ENCODE data around the gene MRPL41.
"Not testable (repeated sequence)": the region's sequence is repeated elsewhere in the genome, so short reads cannot be mapped to it uniquely, and the experiment has no call there.

The MRPL41 gene

DNA sequence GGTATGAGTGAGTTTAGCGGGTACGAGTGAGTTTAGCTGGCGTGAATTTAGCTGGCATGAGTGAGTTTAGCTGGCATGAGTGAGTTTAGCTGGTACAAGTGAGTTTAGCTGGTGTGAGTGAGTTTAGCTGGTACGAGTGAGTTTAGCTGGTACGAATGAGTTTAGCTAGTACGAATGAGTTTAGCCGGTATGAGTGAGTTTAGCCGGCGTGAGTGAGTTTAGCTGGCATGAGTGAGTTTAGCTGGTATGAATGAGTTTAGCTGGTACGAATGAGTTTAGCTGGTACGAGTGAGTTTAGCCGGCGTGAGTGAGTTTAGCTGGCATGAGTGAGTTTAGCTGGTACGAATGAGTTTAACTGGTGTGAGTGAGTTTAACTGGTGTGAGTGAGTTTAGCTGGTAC is 42.5 kb upstream of the MRPL41 start:
- DNase-seq (ENCODE audit: low spot score): no peak
- TF ChIP-seq, protein P1, sequence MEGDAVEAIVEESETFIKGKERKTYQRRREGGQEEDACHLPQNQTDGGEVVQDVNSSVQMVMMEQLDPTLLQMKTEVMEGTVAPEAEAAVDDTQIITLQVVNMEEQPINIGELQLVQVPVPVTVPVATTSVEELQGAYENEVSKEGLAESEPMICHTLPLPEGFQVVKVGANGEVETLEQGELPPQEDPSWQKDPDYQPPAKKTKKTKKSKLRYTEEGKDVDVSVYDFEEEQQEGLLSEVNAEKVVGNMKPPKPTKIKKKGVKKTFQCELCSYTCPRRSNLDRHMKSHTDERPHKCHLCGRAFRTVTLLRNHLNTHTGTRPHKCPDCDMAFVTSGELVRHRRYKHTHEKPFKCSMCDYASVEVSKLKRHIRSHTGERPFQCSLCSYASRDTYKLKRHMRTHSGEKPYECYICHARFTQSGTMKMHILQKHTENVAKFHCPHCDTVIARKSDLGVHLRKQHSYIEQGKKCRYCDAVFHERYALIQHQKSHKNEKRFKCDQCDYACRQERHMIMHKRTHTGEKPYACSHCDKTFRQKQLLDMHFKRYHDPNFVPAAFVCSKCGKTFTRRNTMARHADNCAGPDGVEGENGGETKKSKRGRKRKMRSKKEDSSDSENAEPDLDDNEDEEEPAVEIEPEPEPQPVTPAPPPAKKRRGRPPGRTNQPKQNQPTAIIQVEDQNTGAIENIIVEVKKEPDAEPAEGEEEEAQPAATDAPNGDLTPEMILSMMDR (IDR thresholded peaks at IDR 0.05; ENCODE audit: extremely low read depth, missing control alignments): no peak

DNA sequence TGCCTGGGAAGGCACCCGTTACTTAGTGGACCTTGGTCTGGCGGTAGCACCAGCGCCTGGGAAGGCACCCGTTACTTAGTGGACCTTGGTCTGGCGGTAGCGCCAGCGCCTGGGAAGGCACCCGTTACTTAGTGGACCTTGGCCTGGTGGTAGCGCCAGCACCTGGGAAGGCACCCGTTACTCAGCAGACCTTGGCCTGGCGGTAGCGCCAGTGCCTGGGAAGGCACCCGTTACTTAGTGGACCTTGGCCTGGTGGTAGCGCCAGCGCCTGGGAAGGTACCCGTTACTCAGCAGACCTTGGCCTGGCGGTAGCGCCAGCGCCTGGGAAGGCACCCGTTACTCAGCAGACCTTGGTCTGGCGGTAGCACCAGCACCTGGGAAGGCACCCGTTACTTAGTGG is 40.6 kb upstream of the MRPL41 start:
- not testable (repeated sequence) for DNase-seq (ENCODE audit: low spot score)

DNA sequence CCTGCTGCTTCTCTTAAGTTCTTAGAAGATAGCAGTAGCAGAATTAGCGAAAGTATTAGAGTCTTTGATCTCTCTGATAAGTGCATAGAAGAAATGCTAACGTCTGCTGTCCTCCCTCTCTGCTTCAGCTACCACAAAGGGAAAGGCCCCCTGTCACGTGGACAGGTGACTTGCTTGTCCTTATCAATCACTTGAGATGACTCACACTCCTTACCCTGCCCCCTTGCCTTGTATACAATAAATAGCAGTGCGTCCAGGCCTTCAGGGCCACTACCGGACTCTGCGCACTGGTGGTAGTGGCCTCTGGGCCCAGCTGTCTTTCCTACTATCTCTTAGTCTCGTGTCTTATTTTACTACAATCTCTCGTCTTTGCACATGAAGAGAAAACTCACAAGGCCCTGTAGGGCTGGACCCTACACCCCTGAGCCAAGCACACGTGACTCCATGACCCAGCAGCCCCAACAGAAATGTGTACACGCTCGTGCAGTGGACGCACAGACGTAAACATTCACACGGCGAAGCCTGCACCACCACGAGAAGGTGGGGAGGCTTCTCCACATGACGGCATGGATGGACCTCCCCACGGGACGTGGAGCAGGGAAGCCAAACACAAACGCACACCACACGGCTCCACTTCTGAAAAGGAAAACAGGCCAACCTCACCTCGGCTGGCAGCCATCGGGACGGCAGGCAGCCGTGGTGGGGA is 39.8 kb upstream of the MRPL41 start:
- TF ChIP-seq, protein P1 (IDR thresholded peaks at IDR 0.05; ENCODE audit: extremely low read depth, missing control alignments): no peak
- no peak for DNase-seq (ENCODE audit: low spot score)

DNA sequence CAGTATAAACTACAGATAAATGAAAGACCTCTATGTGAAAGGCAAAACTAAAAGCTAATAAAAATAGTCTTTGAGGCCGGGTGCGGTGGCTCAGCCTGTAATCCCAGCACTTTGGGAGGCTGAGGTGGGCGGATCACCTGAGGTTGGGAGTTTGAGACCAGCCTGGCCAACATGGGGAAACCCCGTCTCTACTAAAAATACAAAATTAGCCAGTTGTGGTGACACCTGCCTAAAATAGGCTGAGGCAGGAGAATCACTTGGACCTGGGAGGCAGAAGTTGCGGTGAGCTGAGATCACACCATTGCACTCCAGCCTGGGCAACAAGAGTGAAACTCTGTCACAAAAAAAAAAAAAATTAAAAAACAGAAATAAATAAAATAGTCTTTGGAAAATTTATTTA is 38.5 kb upstream of the MRPL41 start:
- not testable (repeated sequence) for DNase-seq (ENCODE audit: low spot score)

GRCh38 chr9:137513801-137514570 is 37.7 kb upstream of the MRPL41 start:
- not testable (repeated sequence) for DNase-seq (ENCODE audit: low spot score)

GRCh38 chr9:137514691-137515337 is 36.9 kb upstream of the MRPL41 start:
- no peak for DNase-seq (ENCODE audit: low spot score)
- TF ChIP-seq, protein P1 (IDR thresholded peaks at IDR 0.05; ENCODE audit: extremely low read depth, missing control alignments): no peak

DNA sequence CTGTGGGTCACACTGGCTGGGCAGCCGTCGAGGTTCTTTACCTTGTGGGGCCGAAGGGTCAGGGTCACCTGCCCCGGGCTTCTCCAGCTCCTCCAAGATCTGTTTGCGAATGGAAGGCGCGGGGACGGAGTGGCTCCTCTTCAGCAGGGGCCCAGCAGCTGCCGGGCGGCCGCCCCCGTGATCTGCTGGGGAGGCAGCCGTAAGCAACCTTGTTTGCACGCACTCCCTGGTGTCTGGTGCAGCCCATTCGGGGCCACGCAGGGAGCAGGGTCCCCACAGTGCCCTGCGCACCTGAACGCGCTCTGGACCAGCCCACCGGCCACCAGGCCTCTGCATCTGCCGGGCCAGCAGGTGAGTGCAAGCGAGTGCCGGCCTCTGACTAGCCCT is 36.3 kb upstream of the MRPL41 start:
- no peak for DNase-seq (ENCODE audit: low spot score)
- TF ChIP-seq, protein P1 (IDR thresholded peaks at IDR 0.05; ENCODE audit: extremely low read depth, missing control alignments): no peak

DNA sequence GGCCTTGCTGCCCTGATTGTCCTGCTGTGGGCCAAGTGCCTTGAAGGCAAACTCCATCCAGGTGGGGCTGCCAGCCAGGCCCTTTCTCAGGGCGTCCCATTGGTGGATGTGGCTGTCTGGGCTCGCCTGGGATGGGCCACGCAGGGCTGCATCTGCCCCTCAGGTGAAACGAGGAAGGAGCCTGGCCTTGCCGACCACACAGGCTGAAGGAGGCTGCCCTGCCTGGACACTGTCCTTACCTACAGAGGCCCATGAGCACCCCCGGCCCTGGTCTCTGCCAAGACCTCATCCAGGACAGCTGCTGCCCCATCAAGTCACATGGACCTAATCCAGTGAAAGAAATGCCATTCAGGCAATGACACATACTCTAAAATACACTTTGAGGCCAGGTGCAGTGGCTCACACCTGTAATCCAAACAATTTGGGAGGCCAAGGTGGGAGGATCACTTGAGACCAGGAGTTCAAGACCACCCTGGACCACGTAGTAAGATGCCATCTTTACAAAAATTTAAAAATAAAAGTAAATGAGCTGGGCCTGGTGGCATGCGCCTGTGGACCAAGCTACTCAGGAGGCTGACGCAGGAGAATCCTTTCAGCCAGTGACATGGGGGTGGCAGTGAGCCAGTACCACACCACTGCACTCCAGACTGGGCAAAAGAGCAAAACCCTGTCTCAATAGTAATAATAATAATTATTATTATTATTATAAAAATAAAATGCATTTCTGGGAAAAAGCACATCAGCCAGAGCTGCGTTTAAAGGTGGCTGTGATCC is 35.3 kb upstream of the MRPL41 start:
- TF ChIP-seq, protein P1 (IDR thresholded peaks at IDR 0.05; ENCODE audit: extremely low read depth, missing control alignments): no peak
- no peak for DNase-seq (ENCODE audit: low spot score)

- not testable (repeated sequence) for DNase-seq (ENCODE audit: low spot score)
Measured at GRCh38 chr9:137518661-137519459, 32.8 kb upstream of the MRPL41 start.
